GM21619 (cell line): ENCODE results near the gene ARSJ.

Experiments
- ATAC-seq: cut with Tn5 transposase; IDR thresholded peaks from one replicate; pipeline ENCODE4 v1.9.1; 2021; ENCODE audit not compliant: unreplicated experiment

ARSJ gene

GRCh38 chr4:113990886-113991285 is 11.4 kb upstream of the ARSJ start:
- no peak for ATAC-seq

- ATAC-seq = no peak
Observed at GRCh38 chr4:113987382-113987941, 8.0 kb upstream of the ARSJ start.

- no peak for ATAC-seq
Observed at GRCh38 chr4:113982181-113982580, 2.7 kb upstream of the ARSJ start.

- no peak for ATAC-seq
Observed at GRCh38 chr4:113981591-113981990, 2.1 kb upstream of the ARSJ start.

- ATAC-seq = no peak
Observed at GRCh38 chr4:113979905-113980615, 613 bp upstream of the ARSJ start.

GRCh38 chr4:113978561-113979147 is 793 bp downstream of the ARSJ start:
- no peak for ATAC-seq

GRCh38 chr4:113978105-113978504 is 1.3 kb downstream of the ARSJ start:
- no peak for ATAC-seq

- no peak for ATAC-seq
Observed at GRCh38 chr4:113977526-113977855, 2.0 kb downstream of the ARSJ start.

- ATAC-seq = no peak
Observed at GRCh38 chr4:113976741-113977525, 2.5 kb downstream of the ARSJ start.

GRCh38 chr4:113975578-113975977 is 3.9 kb downstream of the ARSJ start:
- no peak for ATAC-seq

- no peak for ATAC-seq
Observed at GRCh38 chr4:113974467-113974866, 5.0 kb downstream of the ARSJ start.

GRCh38 chr4:113973345-113973744 is 6.1 kb downstream of the ARSJ start:
- ATAC-seq = no peak

- no peak for ATAC-seq
Observed at GRCh38 chr4:113972781-113973180, 6.7 kb downstream of the ARSJ start.

GRCh38 chr4:113971706-113972360 is 7.6 kb downstream of the ARSJ start:
- no peak for ATAC-seq

GRCh38 chr4:113969709-113970334 is 9.6 kb downstream of the ARSJ start:
- no peak for ATAC-seq

- no peak for ATAC-seq
Observed at GRCh38 chr4:113968473-113968872, 11.0 kb downstream of the ARSJ start.

- ATAC-seq = no peak
Observed at GRCh38 chr4:113967687-113968086, 11.8 kb downstream of the ARSJ start.

- ATAC-seq = no peak
Observed at GRCh38 chr4:113962719-113963265, 16.7 kb downstream of the ARSJ start.

GRCh38 chr4:113962016-113962347 is 17.5 kb downstream of the ARSJ start:
- ATAC-seq = no peak

GRCh38 chr4:113960684-113961321 is 18.6 kb downstream of the ARSJ start:
- no peak for ATAC-seq
